PFSK-1 (cell line): ENCODE data around the gene CLPTM1L.

Experiments
- POLR2AphosphoS5 ChIP-seq: IDR thresholded peaks from 2 replicates; pipeline ENCODE4 v1.6.1; 2012; ENCODE audit warnings: low read depth, mild to moderate bottlenecking, control low read depth, low read length, moderate library complexity
- REST ChIP-seq, 2 experiments: IDR thresholded peaks; 2 replicates each; pipeline versions ENCODE4 v1.6.1 to v1.8.0; 2011 to 2012; ENCODE audit warnings: low read depth in 2 of 2, low read length in 2 of 2, control low read depth in 1 of 2, inconsistent platforms in 1 of 2, mild to moderate bottlenecking in 1 of 2, moderate library complexity in 1 of 2; ENCODE audit not compliant: insufficient read depth in 1 of 2
- SIN3A ChIP-seq: IDR thresholded peaks from 2 replicates; pipeline ENCODE4 v1.6.1; 2012; ENCODE audit warnings: mild to moderate bottlenecking, low read length, moderate library complexity, borderline replicate concordance; ENCODE audit not compliant: insufficient read depth

- TF ChIP-seq POLR2AphosphoS5 (no peak), SIN3A (no peak), REST (IDR thresholded peaks at IDR 0.05; ENCODE audit: insufficient read depth in 1 of 2, low read depth in 2 of 2, low read length in 2 of 2) (no peak)
Measured at GRCh38 chr5:1336749-1337488, 8.0 kb downstream of the CLPTM1L start.
